GM12801 (cell line): ENCODE results near the gene GPR34.

Source experiments
- CTCF ChIP-seq: IDR thresholded peaks from one replicate; pipeline ENCODE4 v1.5.1; 2011; ENCODE audit warnings: control low read depth; ENCODE audit not compliant: insufficient read length; ENCODE audit errors: extremely low read depth

The GPR34 gene

GRCh38 chrX:41684138-41684537, 4.6 kb upstream of the GPR34 start:
- TF ChIP-seq CTCF: no peak

GRCh38 chrX:41684940-41685339, 3.8 kb upstream of the GPR34 start:
- no peak for TF ChIP-seq CTCF

GRCh38 chrX:41686788-41687187, 2.0 kb upstream of the GPR34 start:
- no peak for TF ChIP-seq CTCF

GRCh38 chrX:41688156-41688555, 617 bp upstream of the GPR34 start:
- no peak for TF ChIP-seq CTCF

GRCh38 chrX:41689711-41690110, 938 bp downstream of the GPR34 start:
- TF ChIP-seq CTCF: no peak

- no peak for TF ChIP-seq CTCF
These were observed 3.5 kb downstream of the GPR34 start for GRCh38 chrX:41692162-41692749.

GRCh38 chrX:41693024-41693423, 4.3 kb downstream of the GPR34 start:
- TF ChIP-seq CTCF: no peak
